NCI-H146 treated with DMSO at 0.1 percent for 48 hours (cell line): ENCODE results near the gene PIH1D2.
"Not testable (repeated sequence)": the region's sequence is repeated elsewhere in the genome, so short reads cannot be mapped to it uniquely, and the experiment has no call there.

Experiments
- DNase-seq: peaks from one replicate; lab custom pipeline; 2025; ENCODE audit not compliant: unreplicated experiment; lab: John Stamatoyannopoulos, UW

The PIH1D2 gene

GRCh38 chr11:112058103-112058502 is 15.7 kb downstream of the PIH1D2 start:
- no peak for DNase-seq

- no peak for DNase-seq
Observed at GRCh38 chr11:112057170-112057569, 16.6 kb downstream of the PIH1D2 start.

- no peak for DNase-seq
Observed at GRCh38 chr11:112051768-112052167, 22.0 kb downstream of the PIH1D2 start.

- no peak for DNase-seq
Observed at GRCh38 chr11:112050721-112051120, 23.1 kb downstream of the PIH1D2 start.

- no peak for DNase-seq
Observed at GRCh38 chr11:112049777-112050176, 24.0 kb downstream of the PIH1D2 start.

- DNase-seq: not testable (repeated sequence)
Observed at GRCh38 chr11:112048256-112048655, 25.6 kb downstream of the PIH1D2 start.

- not testable (repeated sequence) for DNase-seq
Observed at GRCh38 chr11:112046647-112047046, 27.2 kb downstream of the PIH1D2 start.

GRCh38 chr11:112044961-112045360 is 28.9 kb downstream of the PIH1D2 start:
- no peak for DNase-seq

- no peak for DNase-seq
Observed at GRCh38 chr11:112042961-112043304, 30.9 kb downstream of the PIH1D2 start.

GRCh38 chr11:112042161-112042960 is 31.5 kb downstream of the PIH1D2 start:
- no peak for DNase-seq

- DNase-seq: no peak
Observed at GRCh38 chr11:112037527-112037926, 36.3 kb downstream of the PIH1D2 start.

GRCh38 chr11:112033902-112034301 is 39.9 kb downstream of the PIH1D2 start:
- no peak for DNase-seq

GRCh38 chr11:112029460-112029859 is 44.4 kb downstream of the PIH1D2 start:
- no peak for DNase-seq

GRCh38 chr11:112026784-112027410 is 46.9 kb downstream of the PIH1D2 start:
- DNase-seq: not testable (repeated sequence)

- DNase-seq: no peak
Observed at GRCh38 chr11:112025707-112026106, 48.1 kb downstream of the PIH1D2 start.

- peak; percentile 85 for DNase-seq
Observed at GRCh38 chr11:112024773-112025678, 48.8 kb downstream of the PIH1D2 start, which contains the start of gene DLAT. Gene DLAT, plus strand, starts transcription at chr11:112025408. Its CDS starts 65 bp downstream, at chr11:112025473.

GRCh38 chr11:112024178-112024772 is 49.5 kb downstream of the PIH1D2 start:
- no peak for DNase-seq

- no peak for DNase-seq
Observed at GRCh38 chr11:112023104-112023503, 50.7 kb downstream of the PIH1D2 start.

- DNase-seq: no peak
Observed at GRCh38 chr11:112019066-112019465, 54.8 kb downstream of the PIH1D2 start.
